IPS DF 6.9 (cell line): ENCODE measurements around the gene KDM2A.

ENCODE experiments used
- DNase-seq: peaks from one replicate; pipeline ENCODE4 v3.0.0-alpha.2; 2013; ENCODE audit warnings: low read depth, low spot score
- H3K27ac ChIP-seq: one replicate; pipeline ENCODE4 v1.5.1; 2013; ENCODE audit warnings: low read length, control low read depth
- H3K27me3 ChIP-seq: 2 replicates; pipeline ENCODE4 v1.6.1; 2013; ENCODE audit warnings: mild to moderate bottlenecking, low read length; ENCODE audit not compliant: control insufficient read depth, insufficient read depth
- H3K36me3 ChIP-seq: 2 replicates; pipeline ENCODE4 v1.6.1; 2013; ENCODE audit warnings: low read length; ENCODE audit not compliant: control insufficient read depth, insufficient read depth
- H3K4me1 ChIP-seq: 2 replicates; pipeline ENCODE4 v1.6.1; 2013; ENCODE audit warnings: low read length; ENCODE audit not compliant: control insufficient read depth, insufficient read depth
- H3K4me3 ChIP-seq: 2 replicates; pipeline ENCODE4 v1.5.1; 2013; ENCODE audit warnings: mild to moderate bottlenecking, low read length
- H3K9me3 ChIP-seq: 2 replicates; pipeline ENCODE4 v1.6.1; 2013; ENCODE audit warnings: low read length, inconsistent platforms; ENCODE audit not compliant: control insufficient read depth, insufficient read depth
- WGBS: extraction: QIAGEN DNeasy Blood & Tissue Kit; methylation state at CpG from one replicate; pipeline ENCODE4 v1.1.7; 2013; ENCODE audit warnings: mixed read lengths, missing lambda C conversion rate; ENCODE audit not compliant: insufficient read length, insufficient coverage; 5-methylcytosine and 5-hydroxymethylcytosine counted together

Gene KDM2A

DNA sequence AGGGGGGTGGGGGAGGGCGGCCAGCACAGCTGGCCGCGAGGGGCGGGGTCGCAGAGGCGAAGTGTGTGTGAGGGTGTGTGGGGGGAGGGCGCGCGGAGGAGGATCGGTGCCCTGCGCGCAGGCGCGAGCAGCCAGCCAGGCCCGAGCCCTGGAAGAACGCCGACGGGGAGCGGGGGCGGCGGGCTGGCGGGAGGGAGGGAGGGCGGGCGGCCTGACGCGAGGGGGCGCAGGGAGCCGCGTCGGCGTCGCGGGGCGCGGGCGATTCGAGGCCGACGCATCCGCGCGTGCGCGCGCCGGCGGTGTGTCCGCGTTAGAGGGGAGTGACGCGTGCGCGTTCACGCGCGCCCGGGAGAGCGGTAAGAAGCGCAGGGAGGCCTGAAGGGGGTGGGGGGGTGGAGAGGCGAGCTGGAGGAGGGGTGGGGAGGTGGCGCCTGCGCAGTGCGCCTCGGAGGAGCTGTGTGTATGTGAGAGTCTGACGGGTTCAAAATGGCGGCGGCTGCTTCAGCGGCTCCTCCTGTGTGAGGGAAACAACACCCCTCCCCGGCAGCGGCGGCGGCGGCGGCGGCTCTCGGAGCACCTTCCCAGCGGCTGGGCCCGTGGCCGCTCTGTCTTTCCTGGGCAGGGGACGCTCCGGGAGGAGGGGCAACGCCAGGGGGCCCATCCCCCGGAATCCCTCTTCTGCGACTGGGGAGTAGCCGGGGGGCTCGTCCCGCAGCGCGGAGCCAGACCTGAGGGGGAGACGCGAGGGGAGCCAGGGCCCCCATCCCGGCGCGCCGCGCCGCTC lies at the start of gene KDM2A:
TSS of gene KDM2A (plus strand) at position 463 of the 784 bp plus-strand sequence. CDS start 2,054 bp downstream, outside the sequence.
- WGBS = no CpG with 5 or more reads among the region's 97 CpGs
- H3K36me3 ChIP-seq = no peaks in the 10 kb centered on the region
- peak; percentile 96 for DNase-seq
- no peaks in the 10 kb centered on the region for H3K9me3 ChIP-seq
- no peak within 1 kb of the TSS for H3K27ac ChIP-seq
- peaks cover 2% of the 10 kb centered on the region; the same call in 1 of the 2 replicates for H3K4me1 ChIP-seq
- peak within 1 kb of the TSS; percentile 89 for H3K4me3 ChIP-seq
- no peaks in the 10 kb centered on the region for H3K27me3 ChIP-seq

DNA sequence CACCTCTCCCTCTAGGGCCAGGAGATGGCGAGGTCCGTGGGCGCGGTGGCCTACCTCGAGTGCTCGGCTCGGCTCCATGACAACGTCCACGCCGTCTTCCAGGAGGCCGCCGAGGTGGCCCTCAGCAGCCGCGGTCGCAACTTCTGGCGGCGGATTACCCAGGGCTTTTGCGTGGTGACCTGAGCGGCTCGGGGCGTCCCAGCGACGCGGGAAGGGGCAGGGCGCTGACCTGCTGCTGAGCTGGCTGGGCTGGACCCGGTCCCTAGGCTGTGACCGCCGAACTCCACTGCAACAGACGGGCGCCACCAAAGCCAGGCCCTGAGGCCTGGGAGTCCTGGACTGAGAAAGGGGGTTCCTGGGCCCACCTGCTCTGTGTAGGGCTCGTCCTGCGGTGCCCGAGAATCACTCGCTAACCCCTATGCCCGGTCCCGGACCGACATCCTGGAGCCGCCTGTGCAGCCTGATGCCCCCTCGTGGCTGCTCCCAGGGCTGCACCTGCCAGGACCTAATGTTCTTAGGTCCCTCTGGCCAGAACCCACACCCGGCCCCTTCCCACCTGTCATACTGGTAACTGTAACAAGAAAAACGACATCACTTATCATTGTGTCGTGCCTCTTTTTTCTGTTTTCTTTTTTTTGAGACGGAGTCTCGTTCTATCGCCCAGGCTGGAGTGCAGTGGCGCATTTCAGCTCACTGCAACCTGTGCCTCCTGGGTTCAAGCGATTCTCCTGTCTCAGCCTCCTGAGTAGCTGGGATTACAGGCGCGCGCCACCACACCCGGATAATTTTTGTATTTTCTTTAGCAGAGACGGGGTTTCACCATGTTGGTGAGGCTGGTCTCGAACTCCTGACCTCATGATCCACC lies 47.4 kb upstream of the KDM2A start:
- WGBS = no CpG with 5 or more reads among the region's 53 CpGs
- Histone ChIP-seq H3K9me3 (no peaks in the 10 kb centered on the region), H3K4me1 (no peaks in the 10 kb centered on the region), H3K27me3 (no peaks in the 10 kb centered on the region), H3K36me3 (no peaks in the 10 kb centered on the region), H3K27ac (no peak overlapping the region), H3K4me3 (peak overlapping the region; percentile 29; the same call in 1 of the 2 replicates)
- DNase-seq = no peak

- H3K4me3 ChIP-seq = no peak overlapping the region
- DNase-seq = no peak
- no CpG with 5 or more reads among the region's 11 CpGs for WGBS
- no peaks in the 10 kb centered on the region for H3K36me3 ChIP-seq
- H3K27ac ChIP-seq = no peak overlapping the region
- H3K9me3 ChIP-seq = no peaks in the 10 kb centered on the region
- no peaks in the 10 kb centered on the region for H3K4me1 ChIP-seq
- no peaks in the 10 kb centered on the region for H3K27me3 ChIP-seq
These were observed 46.8 kb upstream of the KDM2A start for GRCh38 chr11:67072295-67072694.

- Histone ChIP-seq H3K36me3 (no peaks in the 10 kb centered on the region), H3K4me3 (no peak overlapping the region), H3K27ac (no peak overlapping the region), H3K4me1 (peaks cover 1% of the 10 kb centered on the region; the same call in 1 of the 2 replicates), H3K27me3 (no peaks in the 10 kb centered on the region), H3K9me3 (no peaks in the 10 kb centered on the region)
- WGBS = no CpG with 5 or more reads among the region's 9 CpGs
- DNase-seq = no peak
These were observed 45.2 kb upstream of the KDM2A start for GRCh38 chr11:67073908-67074307.

DNA sequence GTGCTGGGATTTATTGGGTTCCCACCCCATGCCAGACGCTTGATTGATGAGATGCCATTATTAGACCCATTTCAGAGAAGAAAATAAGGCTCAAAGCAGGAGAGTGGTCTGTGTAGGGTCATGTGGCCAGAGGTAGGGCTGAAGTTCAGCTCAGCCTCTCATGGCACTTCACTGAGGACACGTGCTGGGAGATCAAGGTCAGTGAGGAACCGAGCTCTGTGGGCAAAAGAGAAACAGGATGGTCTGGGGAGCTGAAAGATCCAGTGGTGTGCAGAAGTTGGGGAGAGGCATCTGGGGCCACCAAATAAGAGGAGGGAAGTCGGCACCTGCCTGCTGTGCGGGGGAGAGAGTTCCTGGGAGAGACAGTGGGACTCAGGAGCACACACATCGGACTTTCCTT lies 42.9 kb upstream of the KDM2A start:
- Histone ChIP-seq H3K4me1 (peaks cover 1% of the 10 kb centered on the region; the same call in 1 of the 2 replicates), H3K4me3 (no peak overlapping the region), H3K36me3 (no peaks in the 10 kb centered on the region), H3K27me3 (no peaks in the 10 kb centered on the region), H3K9me3 (no peaks in the 10 kb centered on the region), H3K27ac (no peak overlapping the region)
- no CpG with 5 or more reads among the region's 6 CpGs for WGBS
- DNase-seq = no peak

- no peak for DNase-seq
- H3K4me3 ChIP-seq = no peak overlapping the region
- H3K9me3 ChIP-seq = no peaks in the 10 kb centered on the region
- no peaks in the 10 kb centered on the region for H3K36me3 ChIP-seq
- no CpG with 5 or more reads among the region's 6 CpGs for WGBS
- H3K27ac ChIP-seq = no peak overlapping the region
- no peaks in the 10 kb centered on the region for H3K27me3 ChIP-seq
- peaks cover 3% of the 10 kb centered on the region; the same call in 1 of the 2 replicates for H3K4me1 ChIP-seq
These were observed 39.9 kb upstream of the KDM2A start for GRCh38 chr11:67079065-67079705.

GRCh38 chr11:67082071-67082791 lies 36.8 kb upstream of the KDM2A start:
- no CpG with 5 or more reads among the region's 20 CpGs for WGBS
- no peak overlapping the region for H3K4me3 ChIP-seq
- DNase-seq = no peak
- no peaks in the 10 kb centered on the region for H3K9me3 ChIP-seq
- no peaks in the 10 kb centered on the region for H3K36me3 ChIP-seq
- H3K27ac ChIP-seq = no peak overlapping the region
- H3K27me3 ChIP-seq = no peaks in the 10 kb centered on the region
- H3K4me1 ChIP-seq = peaks cover 3% of the 10 kb centered on the region; the same call in 1 of the 2 replicates

- no peaks in the 10 kb centered on the region for H3K36me3 ChIP-seq
- DNase-seq = no peak
- no CpG with 5 or more reads among the region's 8 CpGs for WGBS
These were observed 35.2 kb upstream of the KDM2A start for GRCh38 chr11:67083786-67084366.

DNA sequence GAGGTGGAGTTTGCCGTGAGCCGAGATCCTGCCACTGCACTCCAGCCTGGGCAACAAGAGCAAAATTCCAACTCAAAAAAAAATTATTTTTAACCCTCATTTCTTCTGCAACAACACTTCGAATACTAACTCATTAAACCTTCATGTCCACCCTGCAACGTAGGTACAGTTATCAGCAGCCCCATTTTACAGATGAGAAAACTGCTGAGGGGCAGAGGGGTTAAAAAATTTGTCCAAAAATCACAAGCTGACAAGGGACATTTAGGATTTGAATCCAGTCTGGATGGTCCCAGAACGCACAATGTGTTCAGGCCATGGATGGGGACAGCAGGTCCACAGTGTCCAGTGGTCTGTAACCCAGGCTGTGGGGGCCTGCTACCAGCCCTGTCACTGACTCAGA lies 33.4 kb upstream of the KDM2A start:
- 100% methylated on average over 2 of the region's 5 CpGs for WGBS
- H3K27me3 ChIP-seq = no peaks in the 10 kb centered on the region
- no peak overlapping the region for H3K4me3 ChIP-seq
- 0 out of 2 replicates have a peak, but pooled peaks cover 2% of the 10 kb centered on the region for H3K4me1 ChIP-seq
- H3K27ac ChIP-seq = no peak overlapping the region
- H3K9me3 ChIP-seq = no peaks in the 10 kb centered on the region
- H3K36me3 ChIP-seq = no peaks in the 10 kb centered on the region
- no peak for DNase-seq

More at GRCh38 chr11:67083786-67084366, 35.2 kb upstream of the KDM2A start:
- H3K27me3 ChIP-seq = no peaks in the 10 kb centered on the region
- H3K9me3 ChIP-seq = no peaks in the 10 kb centered on the region
- H3K4me1 ChIP-seq = 0 out of 2 replicates have a peak, but pooled peaks cover 2% of the 10 kb centered on the region
- no peak overlapping the region for H3K4me3 ChIP-seq
- no peak overlapping the region for H3K27ac ChIP-seq
